NB4 (cell line): ENCODE data around the gene DEGS1.
A peak's percentile ranks its signal among the peaks of the same experiment; 100 is the strongest.

Experiments
- DNase-seq: peaks from one replicate; pipeline ENCODE4 v3.0.0; 2010; ENCODE audit warnings: low read depth
- H3K4me3 ChIP-seq: one replicate; pipeline ENCODE4 v1.5.1; 2011; ENCODE audit warnings: mild to moderate bottlenecking, low read depth, low read length, moderate library complexity
- CTCF ChIP-seq: IDR thresholded peaks from one replicate; pipeline ENCODE4 v1.5.1; 2012; ENCODE audit warnings: low read depth, low read length
- MAX ChIP-seq: IDR thresholded peaks from 2 replicates; pipeline ENCODE4 v1.6.1; 2011; ENCODE audit warnings: low read depth, low read length
- MYC ChIP-seq: IDR thresholded peaks from 2 replicates; pipeline ENCODE4 v1.6.1; 2011; ENCODE audit warnings: low read depth, low read length
- POLR2A ChIP-seq: IDR thresholded peaks from 2 replicates; pipeline ENCODE4 v1.6.1; 2011; ENCODE audit warnings: mild to moderate bottlenecking; ENCODE audit not compliant: insufficient read length; ENCODE audit errors: extremely low read depth

DEGS1 gene

GRCh38 chr1:224163311-224163710 is 19.7 kb upstream of the DEGS1 start:
- no peak overlapping the region for H3K4me3 ChIP-seq
- no peak for DNase-seq
- TF ChIP-seq POLR2A (no peak), MYC (no peak), MAX (no peak), CTCF (no peak)

- TF ChIP-seq POLR2A (no peak), CTCF (no peak), MYC (no peak), MAX (no peak)
- peak; percentile 84 for DNase-seq
- no peak overlapping the region for H3K4me3 ChIP-seq
These were observed 14.1 kb upstream of the DEGS1 start for GRCh38 chr1:224168859-224169380.

- H3K4me3 ChIP-seq, result no peak overlapping the region
- no peak for DNase-seq
These were observed 13.2 kb upstream of the DEGS1 start for GRCh38 chr1:224169718-224170270.

GRCh38 chr1:224170343-224170742 is 12.7 kb upstream of the DEGS1 start:
- no peak for DNase-seq
- TF ChIP-seq POLR2A (no peak), CTCF (no peak), MYC (no peak), MAX (no peak)
- no peak overlapping the region for H3K4me3 ChIP-seq

More at GRCh38 chr1:224169718-224170270, 13.2 kb upstream of the DEGS1 start:
- no peak for TF ChIP-seq MYC
- TF ChIP-seq POLR2A, result no peak
- no peak for TF ChIP-seq MAX
- TF ChIP-seq CTCF, result no peak

- H3K4me3 ChIP-seq, result no peak overlapping the region
- no peak for DNase-seq
- TF ChIP-seq CTCF, result peak; percentile 13
- no peak for TF ChIP-seq POLR2A
These were observed 12.1 kb upstream of the DEGS1 start for GRCh38 chr1:224170748-224171478.
